Calu3 (cell line): ENCODE results near the gene STEAP2. TPM values are rescaled to one million over a fixed set of nuclear protein-coding genes. Genes with fewer than 3 reads are reported as not detected.
A peak's percentile ranks its signal among the peaks of the same experiment; 100 is the strongest.

ENCODE experiments used
- BruUV-seq: library from RNA; stranded (reverse); fragments of 400-500 nt; replicated peaks from 2 replicates; lab custom pipeline; 2021; lab: Mats Ljungman, UMichigan
- CTCF ChIA-PET: fragments of 300-600 bp; sonication (Branson Sonifier 250); formaldehyde crosslinking; loops from one replicate; lab custom pipeline; 2022; ENCODE audit warnings: antibody characterized with exemption; lab: Charles Lee
- DNase-seq: peaks from one replicate; pipeline ENCODE4 v3.0.0; 2022
- H3K27ac Mint-ChIP-seq: one replicate; pipeline ENCODE4 v1.8.0; 2022; ENCODE audit warnings: mixed read lengths; ENCODE audit not compliant: unreplicated experiment
- H3K27me3 Mint-ChIP-seq: one replicate; pipeline ENCODE4 v1.8.0; 2022; ENCODE audit warnings: mixed read lengths; ENCODE audit not compliant: unreplicated experiment
- H3K36me3 Mint-ChIP-seq: one replicate; pipeline ENCODE4 v1.8.0; 2022; ENCODE audit warnings: mild to moderate bottlenecking, moderate library complexity, mixed read lengths; ENCODE audit not compliant: insufficient read depth, unreplicated experiment
- H3K4me1 Mint-ChIP-seq: one replicate; pipeline ENCODE4 v1.8.0; 2022; ENCODE audit warnings: mild to moderate bottlenecking, low read depth, mixed read lengths; ENCODE audit not compliant: unreplicated experiment
- H3K4me3 Mint-ChIP-seq: one replicate; pipeline ENCODE4 v1.8.0; 2022; ENCODE audit warnings: mild to moderate bottlenecking, low read depth, moderate library complexity, mixed read lengths; ENCODE audit not compliant: unreplicated experiment
- H3K9me3 Mint-ChIP-seq: one replicate; pipeline ENCODE4 v1.8.0; 2022; ENCODE audit warnings: low read depth, mixed read lengths; ENCODE audit not compliant: unreplicated experiment
- intact Hi-C: fragments of 100-400 bp; cut with micrococcal nuclease; formaldehyde crosslinking; loops from one replicate; pipeline ENCODE4 v1.10.0; 2022; ENCODE audit not compliant: unreplicated experiment
- total RNA-seq: library from RNA; stranded (reverse); gene quantifications from 2 replicates; pipeline ENCODE4 v1.2.3, GENCODE V29; 2022
- TF ChIP-seq, protein P1 (sequence below): fragments of 200-600 bp; IDR thresholded peaks from one replicate; pipeline ENCODE4 v1.8.0; 2022; ENCODE audit warnings: antibody characterized with exemption; ENCODE audit not compliant: unreplicated experiment

STEAP2 gene
- total RNA-seq, 1 experiment from 2014 or later = 38.5 TPM

DNA sequence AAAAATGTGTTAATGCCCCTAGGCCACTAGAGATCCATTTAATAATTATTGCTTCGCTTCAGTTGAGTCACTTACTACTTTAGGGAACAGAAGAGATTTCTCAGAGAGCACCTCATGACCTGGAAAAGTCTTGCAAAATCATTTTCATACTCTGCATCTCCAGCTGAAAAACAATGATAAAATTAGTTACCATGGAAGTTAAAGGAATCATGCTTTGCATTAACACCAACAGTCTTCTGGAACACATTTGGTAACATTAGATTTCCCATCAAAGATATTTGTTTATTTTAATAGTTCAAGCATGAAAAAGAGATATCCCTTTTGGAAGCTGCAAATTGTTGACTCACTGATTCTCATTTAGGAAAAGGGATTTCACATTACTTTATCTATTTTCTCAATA, 1.8 kb upstream of the STEAP2 start:
- no peaks in the 10 kb centered on the region for H3K27me3 Mint-ChIP-seq
- H3K36me3 Mint-ChIP-seq = no peaks in the 10 kb centered on the region
- H3K27ac Mint-ChIP-seq = no peak overlapping the region
- TF ChIP-seq, protein P1, sequence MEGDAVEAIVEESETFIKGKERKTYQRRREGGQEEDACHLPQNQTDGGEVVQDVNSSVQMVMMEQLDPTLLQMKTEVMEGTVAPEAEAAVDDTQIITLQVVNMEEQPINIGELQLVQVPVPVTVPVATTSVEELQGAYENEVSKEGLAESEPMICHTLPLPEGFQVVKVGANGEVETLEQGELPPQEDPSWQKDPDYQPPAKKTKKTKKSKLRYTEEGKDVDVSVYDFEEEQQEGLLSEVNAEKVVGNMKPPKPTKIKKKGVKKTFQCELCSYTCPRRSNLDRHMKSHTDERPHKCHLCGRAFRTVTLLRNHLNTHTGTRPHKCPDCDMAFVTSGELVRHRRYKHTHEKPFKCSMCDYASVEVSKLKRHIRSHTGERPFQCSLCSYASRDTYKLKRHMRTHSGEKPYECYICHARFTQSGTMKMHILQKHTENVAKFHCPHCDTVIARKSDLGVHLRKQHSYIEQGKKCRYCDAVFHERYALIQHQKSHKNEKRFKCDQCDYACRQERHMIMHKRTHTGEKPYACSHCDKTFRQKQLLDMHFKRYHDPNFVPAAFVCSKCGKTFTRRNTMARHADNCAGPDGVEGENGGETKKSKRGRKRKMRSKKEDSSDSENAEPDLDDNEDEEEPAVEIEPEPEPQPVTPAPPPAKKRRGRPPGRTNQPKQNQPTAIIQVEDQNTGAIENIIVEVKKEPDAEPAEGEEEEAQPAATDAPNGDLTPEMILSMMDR = no peak
- CTCF ChIA-PET = no interaction called here
- no TSS peak for BruUV-seq
- no peak overlapping the region for H3K4me3 Mint-ChIP-seq
- intact Hi-C loops = loop anchor here (5.0 kb wide), 1 partner anchor 37 kb away; no protein-coding TSS in a partner anchor
- no peak for DNase-seq
- H3K9me3 Mint-ChIP-seq = no peaks in the 10 kb centered on the region
- H3K4me1 Mint-ChIP-seq = no peaks in the 10 kb centered on the region

DNA sequence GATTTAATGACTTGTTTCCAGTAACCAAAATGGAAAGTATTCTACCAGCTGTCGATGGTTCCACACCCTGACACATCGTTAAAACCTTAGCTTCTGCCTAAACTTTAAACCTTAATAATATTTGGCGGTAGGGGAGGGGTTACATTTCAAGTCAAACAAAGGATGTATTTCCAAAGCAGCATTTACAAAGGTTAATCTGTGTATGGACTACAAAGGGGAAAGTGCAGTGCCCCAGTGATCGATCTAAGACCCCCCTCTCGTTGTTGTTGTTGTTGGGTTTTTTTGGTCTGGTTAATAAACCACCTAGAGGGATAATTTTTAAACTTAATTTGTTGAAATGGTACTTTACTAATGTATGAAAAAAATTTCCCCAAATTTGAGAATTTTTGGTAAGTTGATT, 1.1 kb upstream of the STEAP2 start:
- TF ChIP-seq, protein P1 = no peak
- intact Hi-C loops = loop anchor here (5.0 kb wide), 1 partner anchor 38 kb away; no protein-coding TSS in a partner anchor
- peak overlapping the region; percentile 94 for H3K27ac Mint-ChIP-seq
- DNase-seq = no peak
- H3K4me3 Mint-ChIP-seq = no peak overlapping the region
- H3K9me3 Mint-ChIP-seq = no peaks in the 10 kb centered on the region
- H3K4me1 Mint-ChIP-seq = no peaks in the 10 kb centered on the region
- CTCF ChIA-PET = interaction anchor here (2.3 kb wide), 1 partner anchor 20 kb away, joined by 4 read pairs; no protein-coding TSS in a partner anchor
- H3K36me3 Mint-ChIP-seq = no peaks in the 10 kb centered on the region
- no TSS peak for BruUV-seq
- H3K27me3 Mint-ChIP-seq = no peaks in the 10 kb centered on the region

DNA sequence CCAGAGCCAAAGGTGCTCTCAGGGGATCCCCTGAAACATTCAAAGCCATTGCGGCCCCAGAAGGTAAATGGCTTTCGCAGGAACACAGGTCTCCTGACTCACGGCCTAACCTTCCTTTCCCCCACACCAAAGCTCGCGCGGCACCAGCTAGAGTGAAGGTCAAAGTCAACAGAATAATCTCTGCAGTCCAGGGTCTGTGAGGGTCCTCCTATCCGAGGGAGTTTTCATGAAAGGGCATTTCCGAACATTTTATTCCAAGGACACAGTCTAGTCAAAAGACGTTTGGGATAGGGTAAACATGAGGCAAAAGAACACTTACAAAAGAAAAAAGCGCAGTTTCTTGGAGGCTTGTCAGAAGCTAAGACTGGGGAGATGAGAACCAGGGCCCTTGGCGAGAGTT, 559 bp upstream of the STEAP2 start:
- H3K9me3 Mint-ChIP-seq = no peaks in the 10 kb centered on the region
- peaks cover 3% of the 10 kb centered on the region for H3K4me1 Mint-ChIP-seq
- H3K27ac Mint-ChIP-seq = peak overlapping the region; percentile 94
- H3K4me3 Mint-ChIP-seq = no peak overlapping the region
- TSS peak; percentile 73 for BruUV-seq
- CTCF ChIA-PET = interaction anchor here (0.8 to 2.3 kb wide), 9 partner anchors 18 to 57 kb away, joined by 3 to 17 read pairs (median 4); partner anchors contain the start of gene STEAP1
- DNase-seq = no peak
- peaks cover under 1% of the 10 kb centered on the region for H3K36me3 Mint-ChIP-seq
- intact Hi-C loops = loop anchor here (5.0 kb wide), 1 partner anchor 39 kb away; no protein-coding TSS in a partner anchor
- TF ChIP-seq, protein P1 = no peak
- no peaks in the 10 kb centered on the region for H3K27me3 Mint-ChIP-seq

DNA sequence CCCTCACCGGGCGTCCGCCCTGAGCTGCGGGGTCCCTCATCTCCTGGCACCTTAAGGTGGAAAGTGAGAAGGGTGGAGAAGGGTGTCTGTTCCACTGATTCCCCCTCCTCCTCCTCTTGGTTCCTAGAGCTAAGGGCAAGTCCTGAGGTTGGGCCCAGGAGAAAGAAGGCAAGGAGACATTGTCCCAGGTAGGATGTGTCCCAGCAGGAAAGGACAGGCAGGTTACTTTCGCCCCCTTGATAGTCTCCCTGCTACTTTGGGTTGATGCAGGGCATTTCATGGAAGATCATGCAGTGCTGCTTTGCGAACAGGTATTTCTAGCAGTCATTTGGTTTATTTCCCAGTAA, 582 bp downstream of the STEAP2 start:
- Mint-ChIP-seq H3K4me1 (peaks cover 8% of the 10 kb centered on the region), H3K27me3 (no peaks in the 10 kb centered on the region), H3K4me3 (no peak overlapping the region), H3K36me3 (peaks cover 5% of the 10 kb centered on the region), H3K27ac (peak overlapping the region; percentile 94), H3K9me3 (no peaks in the 10 kb centered on the region)
- BruUV-seq = no TSS peak
- intact Hi-C loops = loop anchor here (2.0 to 5.0 kb wide), 4 partner anchors 17 to 57 kb away; partner anchors contain the start of gene STEAP1
- CTCF ChIA-PET = interaction anchor here (0.7 to 2.3 kb wide), 9 partner anchors 11 to 59 kb away, joined by 3 to 17 read pairs (median 4); partner anchors contain the start of gene STEAP1
- DNase-seq = no peak
- TF ChIP-seq, protein P1 = no peak
